NCI-H146 treated with DMSO at 0.1 percent for 48 hours (cell line): Measurements from ENCODE around the gene CLN5.

Source experiments
- DNase-seq: peaks from one replicate; lab custom pipeline; 2025; ENCODE audit not compliant: unreplicated experiment; lab: John Stamatoyannopoulos, UW

Gene CLN5

GRCh38 chr13:77016888-77017623 lies 25.2 kb downstream of the CLN5 start:
- DNase-seq: no peak

- DNase-seq: no peak
Observed at GRCh38 chr13:77019756-77020155, 27.9 kb downstream of the CLN5 start.

- DNase-seq: no peak
Observed at GRCh38 chr13:77022341-77022740, 30.5 kb downstream of the CLN5 start.

GRCh38 chr13:77026255-77026860 lies 34.5 kb downstream of the CLN5 start:
- peak; percentile 76 for DNase-seq

- DNase-seq: peak; percentile 92
Observed at GRCh38 chr13:77026861-77027621, 35.2 kb downstream of the CLN5 start, which contains the start of gene FBXL3. FBXL3 (minus strand) TSS chr13:77027159; CDS start chr13:77021860, 5,299 bp downstream.

GRCh38 chr13:77028202-77028601 lies 36.3 kb downstream of the CLN5 start:
- no peak for DNase-seq

GRCh38 chr13:77029436-77029835 lies 37.6 kb downstream of the CLN5 start:
- DNase-seq: no peak

GRCh38 chr13:77031656-77032243 lies 39.9 kb downstream of the CLN5 start:
- no peak for DNase-seq

GRCh38 chr13:77033717-77034302 lies 41.9 kb downstream of the CLN5 start:
- DNase-seq: no peak

- no peak for DNase-seq
Observed at GRCh38 chr13:77034881-77035280, 43.0 kb downstream of the CLN5 start.

GRCh38 chr13:77036279-77036678 lies 44.4 kb downstream of the CLN5 start:
- no peak for DNase-seq

GRCh38 chr13:77038907-77039480 lies 47.1 kb downstream of the CLN5 start:
- DNase-seq: no peak

- DNase-seq: no peak
Observed at GRCh38 chr13:77040076-77040475, 48.2 kb downstream of the CLN5 start.

GRCh38 chr13:77040835-77041234 lies 49.0 kb downstream of the CLN5 start:
- DNase-seq: no peak

- DNase-seq: no peak
Observed at GRCh38 chr13:77042566-77043177, 50.8 kb downstream of the CLN5 start.

- no peak for DNase-seq
Observed at GRCh38 chr13:77047649-77048343, 55.9 kb downstream of the CLN5 start.

GRCh38 chr13:77048681-77049080 lies 56.8 kb downstream of the CLN5 start:
- DNase-seq: no peak

GRCh38 chr13:77053192-77053591 lies 61.3 kb downstream of the CLN5 start:
- DNase-seq: no peak
